NCI-H69 (cell line): ENCODE results near the gene NLRP4.
"Not testable (repeated sequence)": the region's sequence is repeated elsewhere in the genome, so short reads cannot be mapped to it uniquely, and the experiment has no call there.

ENCODE experiments used
- DNase-seq: peaks from one replicate; lab custom pipeline; 2025; lab: John Stamatoyannopoulos, UW

The NLRP4 gene

GRCh38 chr19:55898911-55899310 lies 62.6 kb downstream of the NLRP4 start:
- no peak for DNase-seq

GRCh38 chr19:55901369-55902079 lies 65.2 kb downstream of the NLRP4 start:
- no peak for DNase-seq

GRCh38 chr19:55902080-55902751 lies 65.9 kb downstream of the NLRP4 start:
- DNase-seq: no peak

GRCh38 chr19:55907286-55907685 lies 70.9 kb downstream of the NLRP4 start:
- DNase-seq: no peak

GRCh38 chr19:55907746-55908145 lies 71.4 kb downstream of the NLRP4 start:
- DNase-seq: no peak

- no peak for DNase-seq
These were observed 73.5 kb downstream of the NLRP4 start for GRCh38 chr19:55909801-55910200.

- DNase-seq: no peak
These were observed 76.6 kb downstream of the NLRP4 start for GRCh38 chr19:55912916-55913315.

- DNase-seq: no peak
These were observed 77.4 kb downstream of the NLRP4 start for GRCh38 chr19:55913643-55914268.

- DNase-seq: no peak
These were observed 87.2 kb downstream of the NLRP4 start for GRCh38 chr19:55923556-55923955.

- DNase-seq: no peak
These were observed 91.7 kb downstream of the NLRP4 start for GRCh38 chr19:55927991-55928390.

GRCh38 chr19:55929258-55929657 lies 92.9 kb downstream of the NLRP4 start:
- not testable (repeated sequence) for DNase-seq

GRCh38 chr19:55930996-55931515 lies 94.7 kb downstream of the NLRP4 start:
- DNase-seq: no peak
